WERI-Rb-1 (cell line): ENCODE data around the gene LRCH2.

Experiments used
- DNase-seq: peaks from one replicate; pipeline ENCODE4 v3.0.0-alpha.2; 2020
- H3K27ac ChIP-seq: fragments of 250-450 bp; sonication (Bioruptor Pico); 2 replicates; pipeline ENCODE4 v1.5.1; 2020; ENCODE audit warnings: mild to moderate bottlenecking, moderate library complexity
- H3K27me3 ChIP-seq: fragments of 250-450 bp; sonication (Bioruptor Pico); 2 replicates; pipeline ENCODE4 v1.5.1; 2021; ENCODE audit warnings: mild to moderate bottlenecking, low read depth, moderate library complexity; ENCODE audit not compliant: insufficient read depth, severe bottlenecking
- H3K36me3 ChIP-seq: fragments of 250-450 bp; sonication (Bioruptor Pico); 2 replicates; pipeline ENCODE4 v1.5.1; 2020; ENCODE audit warnings: mild to moderate bottlenecking, moderate library complexity
- H3K4me3 ChIP-seq: 2 replicates; pipeline ENCODE4 v1.5.1; 2011; ENCODE audit warnings: low read depth, mild to moderate bottlenecking, control low read depth, low read length
- H3K9me3 ChIP-seq: fragments of 250-450 bp; sonication (Bioruptor Pico); 2 replicates; pipeline ENCODE4 v1.5.1; 2021; ENCODE audit warnings: mild to moderate bottlenecking, moderate library complexity; ENCODE audit not compliant: severe bottlenecking
- TF ChIP-seq, protein P1 (sequence below): IDR thresholded peaks from 2 replicates; pipeline ENCODE4 v1.5.1; 2011; ENCODE audit warnings: low read depth, mild to moderate bottlenecking, control low read depth, inconsistent platforms, low read length

Gene LRCH2

DNA sequence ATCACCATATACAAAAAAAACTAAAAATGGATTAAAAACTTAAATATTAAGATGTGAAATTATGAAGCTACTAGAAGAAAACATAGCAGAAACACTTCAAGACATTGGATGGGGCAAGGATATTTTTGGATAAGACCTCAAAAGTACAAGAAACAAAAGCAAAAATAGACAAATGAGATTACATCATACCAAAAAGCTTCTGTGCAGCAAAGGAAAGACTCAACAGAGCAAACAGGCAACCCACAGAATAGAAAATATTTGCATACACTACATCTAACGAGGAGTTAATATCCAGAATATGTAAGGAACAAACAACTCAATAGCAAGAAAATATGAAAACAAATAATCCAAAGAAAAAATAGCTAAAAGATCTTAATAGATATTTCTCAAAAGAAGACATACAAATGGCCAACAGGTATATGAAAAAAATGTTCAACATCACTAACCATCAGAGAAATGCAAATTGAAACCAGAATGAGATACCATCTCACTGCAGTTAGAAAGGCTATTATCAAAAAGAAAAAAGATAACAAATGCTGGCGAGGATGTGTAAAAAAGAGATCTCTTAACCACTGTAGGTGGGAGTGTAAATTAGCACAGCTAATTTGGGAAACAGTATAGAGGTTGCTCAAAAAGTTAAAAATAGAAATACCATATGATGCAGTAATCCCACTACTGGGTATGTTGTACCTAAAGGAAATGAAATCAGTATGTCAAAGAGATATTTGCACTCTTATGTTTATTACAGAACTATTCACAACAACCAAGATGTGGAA, 17.8 kb upstream of the LRCH2 start:
- TF ChIP-seq, protein P1, sequence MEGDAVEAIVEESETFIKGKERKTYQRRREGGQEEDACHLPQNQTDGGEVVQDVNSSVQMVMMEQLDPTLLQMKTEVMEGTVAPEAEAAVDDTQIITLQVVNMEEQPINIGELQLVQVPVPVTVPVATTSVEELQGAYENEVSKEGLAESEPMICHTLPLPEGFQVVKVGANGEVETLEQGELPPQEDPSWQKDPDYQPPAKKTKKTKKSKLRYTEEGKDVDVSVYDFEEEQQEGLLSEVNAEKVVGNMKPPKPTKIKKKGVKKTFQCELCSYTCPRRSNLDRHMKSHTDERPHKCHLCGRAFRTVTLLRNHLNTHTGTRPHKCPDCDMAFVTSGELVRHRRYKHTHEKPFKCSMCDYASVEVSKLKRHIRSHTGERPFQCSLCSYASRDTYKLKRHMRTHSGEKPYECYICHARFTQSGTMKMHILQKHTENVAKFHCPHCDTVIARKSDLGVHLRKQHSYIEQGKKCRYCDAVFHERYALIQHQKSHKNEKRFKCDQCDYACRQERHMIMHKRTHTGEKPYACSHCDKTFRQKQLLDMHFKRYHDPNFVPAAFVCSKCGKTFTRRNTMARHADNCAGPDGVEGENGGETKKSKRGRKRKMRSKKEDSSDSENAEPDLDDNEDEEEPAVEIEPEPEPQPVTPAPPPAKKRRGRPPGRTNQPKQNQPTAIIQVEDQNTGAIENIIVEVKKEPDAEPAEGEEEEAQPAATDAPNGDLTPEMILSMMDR = no peak
- no peak for DNase-seq
- H3K9me3 ChIP-seq = no peaks in the 10 kb centered on the region
- no peaks in the 10 kb centered on the region for H3K36me3 ChIP-seq
- H3K27ac ChIP-seq = no peak overlapping the region
- H3K4me3 ChIP-seq = no peak overlapping the region
- H3K27me3 ChIP-seq = peaks cover 4% of the 10 kb centered on the region

DNA sequence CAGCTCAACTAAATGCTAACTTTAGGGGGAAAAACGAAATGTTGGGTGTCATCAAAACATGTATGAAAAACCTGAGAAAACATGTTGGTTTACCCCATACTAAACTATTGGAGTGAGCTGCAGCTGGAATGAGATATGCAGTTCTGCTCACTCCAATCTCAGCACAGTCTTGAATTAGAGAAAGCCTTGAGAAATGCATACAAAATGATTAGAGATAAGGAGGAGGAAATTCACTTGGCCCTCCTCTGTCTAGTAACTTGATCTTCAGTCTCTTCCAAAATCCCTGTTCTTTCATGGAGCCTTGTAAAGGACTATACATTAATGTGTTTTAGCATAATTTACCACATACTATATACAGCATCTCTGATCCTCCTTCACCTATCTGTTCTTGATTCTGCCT, 3.2 kb upstream of the LRCH2 start:
- no peak for DNase-seq
- Histone ChIP-seq H3K27ac (no peak overlapping the region), H3K4me3 (no peak overlapping the region), H3K9me3 (no peaks in the 10 kb centered on the region), H3K36me3 (no peaks in the 10 kb centered on the region), H3K27me3 (peaks cover 5% of the 10 kb centered on the region)
- TF ChIP-seq, protein P1 = no peak

DNA sequence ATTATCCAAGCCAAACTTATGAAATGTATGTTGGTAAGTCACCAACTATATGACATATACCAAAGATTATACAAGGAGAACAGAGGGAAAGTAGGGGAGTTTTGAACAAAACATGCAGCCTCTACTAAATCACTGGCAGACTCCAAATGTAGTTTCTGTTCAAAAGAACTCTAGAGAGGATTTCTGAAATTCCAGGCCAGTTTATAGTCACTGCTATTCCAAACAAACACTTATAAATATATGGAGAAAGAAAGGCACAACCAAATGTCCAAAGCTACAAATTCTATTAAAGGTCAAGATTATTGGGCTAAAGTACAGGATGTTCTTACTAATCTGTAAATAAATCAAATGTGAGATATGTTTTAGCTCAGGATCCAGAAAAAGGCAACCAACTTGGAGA, 2.7 kb upstream of the LRCH2 start:
- no peak overlapping the region for H3K27ac ChIP-seq
- H3K27me3 ChIP-seq = peaks cover 5% of the 10 kb centered on the region
- H3K36me3 ChIP-seq = no peaks in the 10 kb centered on the region
- no peaks in the 10 kb centered on the region for H3K9me3 ChIP-seq
- H3K4me3 ChIP-seq = no peak overlapping the region
- TF ChIP-seq, protein P1 = no peak
- DNase-seq = no peak

DNA sequence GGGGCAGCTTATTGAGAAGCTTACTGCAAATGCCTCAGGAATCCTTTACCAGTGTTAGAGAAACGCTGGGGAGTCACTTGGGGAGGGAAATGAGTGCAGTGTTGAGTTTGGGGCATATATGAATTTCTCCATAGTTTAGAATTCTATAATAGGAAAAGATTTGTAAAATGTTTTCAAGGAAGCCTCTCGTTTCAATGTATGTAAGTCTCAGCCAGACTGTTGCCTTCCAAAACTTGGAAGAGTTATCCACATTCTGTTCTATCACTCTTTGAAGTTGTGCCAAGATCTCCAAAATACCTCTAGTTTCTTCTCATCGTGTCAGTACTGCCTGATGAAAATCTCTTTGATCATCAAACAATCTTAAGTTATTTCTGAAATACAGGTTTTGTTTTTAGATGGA, 565 bp upstream of the LRCH2 start:
- H3K4me3 ChIP-seq = peak overlapping the region; percentile 49
- no peaks in the 10 kb centered on the region; the same call in 1 of the 2 replicates for H3K36me3 ChIP-seq
- peaks cover 9% of the 10 kb centered on the region for H3K27me3 ChIP-seq
- DNase-seq = no peak
- H3K27ac ChIP-seq = peak overlapping the region; percentile 48; the same call in 1 of the 2 replicates
- TF ChIP-seq, protein P1 = no peak
- no peaks in the 10 kb centered on the region for H3K9me3 ChIP-seq

DNA sequence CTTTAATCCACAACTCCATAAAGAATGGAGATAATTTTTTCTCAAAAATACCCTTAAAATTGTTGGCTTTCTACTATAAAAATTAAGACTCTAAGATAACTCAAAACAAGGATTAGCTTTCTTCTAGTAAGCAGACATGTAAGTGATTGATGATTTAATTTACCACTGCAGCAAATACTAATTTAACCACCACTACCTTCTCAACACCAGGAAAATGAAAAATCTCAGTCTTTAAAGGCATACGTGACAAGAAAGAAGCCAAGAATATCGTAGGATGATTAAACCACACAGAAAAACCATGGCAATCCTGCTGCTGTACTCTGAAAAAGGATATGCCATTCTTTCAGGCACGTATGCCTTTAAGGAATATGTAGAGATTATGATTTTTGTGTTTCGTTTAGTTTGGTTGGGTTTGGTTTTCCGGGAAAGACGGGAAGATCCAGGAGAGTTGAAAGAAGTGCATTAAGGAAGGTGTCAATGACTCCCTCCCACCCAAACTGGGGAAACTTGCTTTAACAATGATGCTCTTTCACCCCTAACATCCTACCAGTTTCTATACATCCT, 881 bp downstream of the LRCH2 start:
- no peak for DNase-seq

More for the DNA sequence above, 881 bp downstream of the LRCH2 start:
- Histone ChIP-seq H3K27me3 (peaks cover 9% of the 10 kb centered on the region), H3K4me3 (peak overlapping the region; percentile 49), H3K36me3 (no peaks in the 10 kb centered on the region; the same call in 1 of the 2 replicates), H3K27ac (peak overlapping the region; percentile 62), H3K9me3 (no peaks in the 10 kb centered on the region)
- TF ChIP-seq, protein P1 = no peak
